Mucosa of rectum (tissue), 2 donors: ENCODE results near the gene IKZF3.

Experiments used
- H3K27ac ChIP-seq, 2 donors: one replicate each; pipeline ENCODE4 v1.7.0; 2013; ENCODE audit warnings: inconsistent platforms in 2 of 2, low read depth in 2 of 2, low read length in 2 of 2
- H3K27me3 ChIP-seq, 2 donors: one replicate each; pipeline ENCODE4 v1.7.0; 2013; ENCODE audit warnings: low read length in 2 of 2; ENCODE audit not compliant: control insufficient read depth in 2 of 2, insufficient read depth in 2 of 2
- H3K36me3 ChIP-seq, 2 donors: one replicate each; pipeline ENCODE4 v1.7.0; 2013; ENCODE audit warnings: low read length in 2 of 2; ENCODE audit not compliant: control insufficient read depth in 2 of 2, insufficient read depth in 2 of 2
- H3K4me1 ChIP-seq, 2 donors: one replicate each; pipeline ENCODE4 v1.7.0; 2013; ENCODE audit warnings: low read length in 2 of 2, mild to moderate bottlenecking in 1 of 2; ENCODE audit not compliant: control insufficient read depth in 2 of 2, insufficient read depth in 2 of 2
- H3K4me3 ChIP-seq, 2 donors: one replicate each; pipeline ENCODE4 v1.7.0; 2013; ENCODE audit warnings: low read length in 2 of 2
- H3K9ac ChIP-seq, 2 donors: one replicate each; pipeline ENCODE4 v1.7.0; 2013; ENCODE audit warnings: low read length in 2 of 2, low read depth in 1 of 2, mild to moderate bottlenecking in 1 of 2
- H3K9me3 ChIP-seq, 2 donors: one replicate each; pipeline ENCODE4 v1.7.0; 2013; ENCODE audit warnings: low read length in 2 of 2; ENCODE audit not compliant: control insufficient read depth in 2 of 2
- donor health status: healthy.
- donor health status: Normal muscosa, but diverticular disease.

Gene IKZF3

GRCh38 chr17:39757931-39758873, 105.9 kb downstream of the IKZF3 start:
- Histone ChIP-seq H3K9me3 (no peaks in the 10 kb centered on the region), H3K9ac (no peak overlapping the region), H3K27me3 (no peaks in the 10 kb centered on the region), H3K27ac (peak overlapping the region in 1 of 2 donors; percentile 56), H3K4me3 (no peak overlapping the region), H3K4me1 (peaks cover 7 to 16% of the 10 kb centered on the region in 2 donors), H3K36me3 (peaks cover 0 to 3% of the 10 kb centered on the region in 2 donors)

- peaks cover 11 to 18% of the 10 kb centered on the region in 2 donors for H3K4me1 ChIP-seq
- H3K27me3 ChIP-seq = no peaks in the 10 kb centered on the region
- no peak overlapping the region for H3K4me3 ChIP-seq
- peaks cover 0 to 3% of the 10 kb centered on the region in 2 donors for H3K36me3 ChIP-seq
- no peaks in the 10 kb centered on the region for H3K9me3 ChIP-seq
- H3K27ac ChIP-seq = peak overlapping the region in 1 of 2 donors; percentile 96
- no peak overlapping the region for H3K9ac ChIP-seq
These were observed 106.9 kb downstream of the IKZF3 start for GRCh38 chr17:39757176-39757662.

GRCh38 chr17:39756380-39757079, 107.6 kb downstream of the IKZF3 start:
- H3K27me3 ChIP-seq = no peaks in the 10 kb centered on the region
- peaks cover 11 to 18% of the 10 kb centered on the region in 2 donors for H3K4me1 ChIP-seq
- no peak overlapping the region for H3K9ac ChIP-seq
- H3K4me3 ChIP-seq = no peak overlapping the region
- H3K36me3 ChIP-seq = no peaks in the 10 kb centered on the region
- H3K9me3 ChIP-seq = no peaks in the 10 kb centered on the region
- H3K27ac ChIP-seq = peak overlapping the region in 1 of 2 donors; percentile 96

- peak overlapping the region; percentile 90 to 96 for H3K27ac ChIP-seq
- no peaks in the 10 kb centered on the region for H3K9me3 ChIP-seq
- no peaks in the 10 kb centered on the region for H3K36me3 ChIP-seq
- H3K9ac ChIP-seq = peak overlapping the region; percentile 36 to 86
- H3K27me3 ChIP-seq = no peaks in the 10 kb centered on the region
- H3K4me1 ChIP-seq = peaks cover 11 to 18% of the 10 kb centered on the region in 2 donors
- no peak overlapping the region for H3K4me3 ChIP-seq
These were observed 108.3 kb downstream of the IKZF3 start for GRCh38 chr17:39755554-39756379.

GRCh38 chr17:39754958-39755553, 109.1 kb downstream of the IKZF3 start:
- Histone ChIP-seq H3K9me3 (no peaks in the 10 kb centered on the region), H3K36me3 (no peaks in the 10 kb centered on the region), H3K4me3 (peak overlapping the region; percentile 69 to 81), H3K27ac (peak overlapping the region; percentile 90 to 96), H3K27me3 (no peaks in the 10 kb centered on the region), H3K4me1 (peaks cover 11 to 21% of the 10 kb centered on the region in 2 donors), H3K9ac (peak overlapping the region; percentile 86 to 88)

GRCh38 chr17:39754161-39754957, 109.8 kb downstream of the IKZF3 start:
- H3K36me3 ChIP-seq = no peaks in the 10 kb centered on the region
- H3K27ac ChIP-seq = peak overlapping the region; percentile 90 to 96
- H3K9me3 ChIP-seq = no peaks in the 10 kb centered on the region
- no peaks in the 10 kb centered on the region for H3K27me3 ChIP-seq
- peak overlapping the region; percentile 86 to 88 for H3K9ac ChIP-seq
- H3K4me1 ChIP-seq = peaks cover 11 to 22% of the 10 kb centered on the region in 2 donors
- peak overlapping the region; percentile 69 to 81 for H3K4me3 ChIP-seq

GRCh38 chr17:39753514-39754160, 110.5 kb downstream of the IKZF3 start:
- Histone ChIP-seq H3K4me1 (peaks cover 11 to 22% of the 10 kb centered on the region in 2 donors), H3K9me3 (no peaks in the 10 kb centered on the region), H3K27me3 (no peaks in the 10 kb centered on the region), H3K9ac (peak overlapping the region; percentile 64 to 86), H3K27ac (peak overlapping the region; percentile 90 to 96), H3K36me3 (no peaks in the 10 kb centered on the region), H3K4me3 (peak overlapping the region; percentile 69 to 81)

GRCh38 chr17:39752241-39752881, 111.8 kb downstream of the IKZF3 start:
- no peaks in the 10 kb centered on the region for H3K9me3 ChIP-seq
- no peak overlapping the region for H3K4me3 ChIP-seq
- no peak overlapping the region for H3K27ac ChIP-seq
- peaks cover 11 to 18% of the 10 kb centered on the region in 2 donors for H3K4me1 ChIP-seq
- no peaks in the 10 kb centered on the region for H3K36me3 ChIP-seq
- no peak overlapping the region for H3K9ac ChIP-seq
- H3K27me3 ChIP-seq = no peaks in the 10 kb centered on the region
